NOMO-1 (cell line): ENCODE measurements around the gene TTI1.
A peak's percentile ranks its signal among the peaks of the same experiment; 100 is the strongest.

Source experiments
- DNase-seq, 2 experiments: peaks; one replicate each; lab custom pipeline; 2025; ENCODE audit not compliant: unreplicated experiment in 2 of 2; lab: John Stamatoyannopoulos, UW

Gene TTI1

GRCh38 chr20:38055294-38055693, 22.0 kb upstream of the TTI1 start:
- no peak for DNase-seq

DNA sequence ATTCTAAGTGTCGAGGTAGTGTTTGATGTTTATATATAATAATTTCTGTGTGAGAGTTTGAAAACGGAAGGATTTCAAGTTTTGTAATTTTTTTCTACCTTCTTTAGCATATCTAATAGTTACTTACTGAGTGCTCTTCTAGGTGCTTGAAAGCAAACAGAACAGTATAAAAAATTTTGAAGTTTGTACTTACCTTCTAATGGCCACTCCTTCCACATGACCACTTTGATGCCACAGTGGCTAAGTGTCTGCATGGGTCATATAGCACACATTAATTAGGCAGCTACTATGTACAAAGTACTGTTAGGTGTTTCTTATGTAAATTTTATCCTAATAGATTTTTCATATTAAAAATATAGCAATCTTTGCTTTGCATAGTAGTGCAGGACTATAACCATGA, 21.4 kb upstream of the TTI1 start:
- DNase-seq, result no peak

DNA sequence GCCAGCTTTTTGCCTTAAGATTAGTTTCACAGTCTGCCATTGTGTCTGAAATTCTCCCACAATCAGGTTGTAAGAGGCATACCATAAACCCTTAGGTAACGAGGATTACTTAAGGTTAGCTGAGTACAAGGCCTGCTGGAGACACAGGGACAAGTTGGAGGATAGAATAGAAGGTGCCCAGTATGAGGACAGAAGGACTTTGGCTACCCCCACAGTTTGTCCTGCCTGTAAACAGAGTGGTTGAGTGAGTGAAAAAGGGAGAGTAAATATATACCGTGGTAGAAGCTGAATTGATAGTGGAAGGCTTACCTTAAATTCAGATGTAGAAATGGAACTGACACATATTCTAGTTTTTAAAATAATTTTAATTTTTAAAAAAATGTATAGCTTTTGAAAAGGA, 19.6 kb upstream of the TTI1 start:
- no peak for DNase-seq

DNA sequence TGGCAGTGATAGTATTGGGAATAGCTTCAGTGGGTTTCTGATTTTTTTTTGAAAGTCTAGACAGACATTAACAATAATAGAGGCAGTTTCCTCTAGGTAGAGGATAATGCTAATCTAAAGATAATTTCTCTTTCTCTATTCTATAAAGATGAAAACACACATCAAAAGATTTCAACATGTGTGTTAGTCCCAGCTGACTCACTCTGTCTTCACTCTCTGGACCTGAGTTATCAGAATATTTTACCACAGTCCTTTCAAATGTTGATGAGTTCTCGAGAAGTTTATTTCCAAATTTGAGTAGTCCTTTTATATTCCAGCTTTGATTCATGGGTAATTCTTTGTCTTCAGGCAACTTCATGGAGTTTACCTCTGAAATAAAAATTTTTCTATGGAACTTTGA, 17.4 kb upstream of the TTI1 start:
- no peak for DNase-seq

- no peak for DNase-seq
Observed at GRCh38 chr20:38049800-38050199, 16.5 kb upstream of the TTI1 start.

DNA sequence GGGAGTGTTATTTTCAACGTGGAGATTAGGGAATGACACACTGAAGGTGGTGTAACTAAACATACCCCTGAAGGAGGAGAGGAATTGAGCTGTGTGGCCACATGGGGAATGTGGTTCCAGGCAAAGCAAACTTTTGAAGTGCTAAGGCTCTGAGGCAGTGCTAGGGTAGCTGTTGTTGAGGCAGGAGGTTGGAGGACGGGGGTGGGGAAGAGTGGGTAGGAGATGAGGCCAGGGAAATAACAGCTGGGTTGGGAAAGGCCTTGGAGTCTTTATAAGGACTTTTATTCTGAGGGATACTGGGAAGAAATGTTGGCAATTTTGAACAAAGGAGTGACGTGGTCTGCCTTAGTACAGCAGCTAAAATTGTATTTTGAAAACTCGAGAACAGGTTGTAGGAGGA, 13.3 kb upstream of the TTI1 start:
- no peak for DNase-seq

- DNase-seq, result no peak
Observed at GRCh38 chr20:38044685-38045084, 11.4 kb upstream of the TTI1 start.

- DNase-seq, result no peak
Observed at GRCh38 chr20:38043512-38044300, 10.4 kb upstream of the TTI1 start.

DNA sequence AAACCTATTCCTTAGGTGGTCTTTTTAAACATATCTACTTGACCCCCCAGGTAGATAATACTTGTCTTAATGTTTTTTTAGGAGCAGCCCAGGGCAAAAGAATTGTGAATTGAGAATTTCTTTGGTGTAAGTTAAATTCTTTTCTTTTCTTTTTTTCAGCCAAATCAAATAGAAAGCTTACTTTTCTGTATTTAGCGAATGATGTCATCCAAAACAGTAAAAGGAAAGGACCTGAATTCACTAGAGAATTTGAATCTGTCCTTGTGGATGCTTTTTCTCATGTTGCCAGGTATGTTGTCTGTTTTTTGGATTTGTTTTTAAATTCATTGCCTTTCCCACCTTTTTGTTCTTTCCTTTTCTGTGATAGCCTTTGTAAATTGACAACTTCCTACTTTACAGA, 7.0 kb upstream of the TTI1 start:
- no peak for DNase-seq

DNA sequence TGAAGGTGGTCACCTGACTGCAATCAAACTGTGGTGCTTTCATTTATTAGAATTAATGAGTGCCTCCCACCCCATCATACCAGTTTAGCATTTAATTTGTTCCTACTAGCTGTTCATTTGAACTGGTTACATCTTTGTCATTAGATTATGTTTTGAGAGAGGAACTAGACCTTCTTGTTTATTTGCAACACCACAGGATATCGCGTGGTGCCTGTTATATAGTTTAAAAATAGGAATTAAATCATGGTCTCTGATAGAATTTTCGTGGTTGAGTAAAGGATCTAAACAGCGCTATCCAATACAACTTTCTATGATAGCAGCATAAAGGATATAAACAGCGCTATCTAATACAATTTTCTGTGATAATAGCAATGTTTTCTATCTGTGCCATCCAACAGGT, 3.1 kb upstream of the TTI1 start:
- no peak for DNase-seq

DNA sequence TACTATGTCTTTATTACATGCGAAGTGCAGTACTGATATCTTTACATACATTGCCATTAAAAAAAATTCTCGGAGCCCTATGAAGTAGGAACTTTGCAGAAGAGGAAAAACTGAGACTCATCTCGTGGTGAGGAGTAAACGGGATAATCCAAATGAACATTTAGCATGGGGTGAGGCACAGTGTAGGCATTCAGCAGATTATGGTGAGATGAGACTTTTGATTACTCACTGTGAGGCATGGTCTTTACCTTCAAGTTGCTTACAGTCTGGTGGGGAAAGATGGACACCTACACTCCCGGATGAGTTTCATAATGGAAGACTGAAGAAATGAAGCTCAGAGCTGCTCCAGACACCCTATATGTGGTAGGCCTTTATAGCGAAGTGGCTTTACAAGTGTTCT, 1.7 kb upstream of the TTI1 start:
- no peak for DNase-seq

DNA sequence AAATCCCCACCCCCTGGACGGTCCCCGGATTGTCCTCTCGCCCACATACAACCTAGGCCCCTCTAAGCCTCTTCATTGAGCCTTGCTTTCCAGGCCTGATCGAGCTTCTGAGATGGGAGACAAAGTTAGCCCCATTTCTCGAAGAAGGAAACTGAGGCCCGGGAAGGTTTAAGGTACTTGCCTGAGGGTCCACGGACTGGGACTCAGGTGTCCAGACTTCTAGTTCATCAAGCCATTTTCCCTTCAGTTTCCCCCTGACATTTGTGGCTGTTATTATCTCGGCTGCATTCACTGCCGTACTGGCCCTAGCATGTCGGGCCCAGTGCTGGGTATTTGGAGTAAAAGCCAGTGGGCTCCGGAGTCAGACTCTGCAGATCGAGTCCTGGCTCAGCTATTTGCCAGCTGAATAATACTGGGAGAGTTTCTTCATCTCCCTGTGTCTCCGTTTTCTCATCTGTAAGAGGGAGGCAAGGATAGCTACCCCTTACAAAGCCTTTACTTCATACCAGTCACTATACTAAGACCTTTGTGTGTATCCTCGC, 923 bp upstream of the TTI1 start:
- DNase-seq, result peak in 1 of 2 experiments; percentile 8

- peak; percentile 70 to 74 for DNase-seq
Observed at GRCh38 chr20:38032585-38033329, 499 bp downstream of the TTI1 start.

GRCh38 chr20:38031957-38032356, 1.3 kb downstream of the TTI1 start:
- no peak for DNase-seq

DNA sequence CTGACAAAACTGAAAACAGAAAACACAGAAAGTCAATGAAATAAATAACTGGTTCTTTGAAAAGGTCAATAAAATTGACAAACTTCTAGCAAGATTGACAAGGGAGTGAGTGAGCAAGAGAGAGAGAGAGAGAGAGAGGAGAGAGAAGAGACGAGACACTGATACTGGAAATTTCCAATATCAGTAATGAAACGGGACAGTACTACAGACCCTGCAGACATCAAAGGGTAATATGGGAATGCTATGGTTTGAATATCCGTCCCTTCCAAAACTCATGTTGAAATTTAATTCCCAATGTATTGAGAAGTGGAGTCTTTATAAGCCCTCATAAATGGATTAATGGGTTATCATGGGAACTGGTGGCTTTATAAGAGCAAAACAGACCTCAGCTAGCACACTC, 3.8 kb downstream of the TTI1 start:
- no peak for DNase-seq

DNA sequence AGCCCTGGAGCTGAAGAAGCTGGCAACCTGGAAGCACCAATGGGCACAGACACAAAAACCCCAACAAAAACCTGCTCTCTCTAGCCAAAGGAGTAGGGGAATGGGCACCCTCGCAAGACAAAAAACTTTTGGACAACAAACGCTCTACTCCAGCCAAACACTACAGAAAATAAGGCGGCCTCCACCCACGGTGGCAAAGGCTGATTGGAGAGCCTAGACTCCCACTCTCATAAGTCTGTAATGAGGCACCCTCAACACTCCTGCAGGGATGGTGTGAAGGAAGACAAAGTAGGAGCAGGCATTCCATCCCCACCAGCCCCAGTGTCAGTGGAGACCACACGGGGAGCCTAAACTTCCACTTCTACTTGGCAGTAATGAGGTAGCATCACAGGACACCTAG, 8.8 kb downstream of the TTI1 start:
- no peak for DNase-seq

- DNase-seq, result no peak
Observed at GRCh38 chr20:38023181-38024001, 9.9 kb downstream of the TTI1 start.

DNA sequence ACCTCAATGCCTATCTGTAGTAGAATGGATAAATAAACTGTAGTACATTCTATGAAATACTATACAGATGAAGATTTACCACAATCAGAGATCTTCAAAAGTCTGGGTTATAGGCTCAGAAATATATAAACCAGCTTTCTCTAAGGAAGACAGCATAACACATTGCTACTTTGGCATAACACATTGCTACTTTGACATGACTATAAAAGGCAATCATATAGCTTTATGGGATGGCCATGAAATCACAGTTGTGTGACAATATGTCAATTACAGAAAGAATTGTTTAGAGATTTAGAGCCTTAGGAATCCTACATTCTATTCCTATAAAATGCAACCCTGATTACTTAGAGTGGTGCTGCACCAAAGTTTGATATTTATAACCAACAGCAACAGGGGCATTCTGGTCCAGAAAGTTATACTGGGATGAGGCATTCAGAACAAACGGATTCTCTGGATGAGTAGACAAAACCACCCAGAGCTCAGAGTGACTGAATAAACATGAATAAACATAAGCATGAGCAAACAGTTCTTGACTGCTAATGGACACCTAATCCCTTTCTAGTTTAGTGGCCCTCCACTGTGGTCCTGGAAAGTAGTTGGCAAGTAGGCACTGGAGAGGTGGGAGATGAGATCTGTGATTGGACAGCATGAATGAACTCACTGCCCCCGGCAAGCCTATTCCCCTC, 12.0 kb downstream of the TTI1 start:
- DNase-seq, result no peak

- no peak for DNase-seq
Observed at GRCh38 chr20:38018385-38018784, 14.9 kb downstream of the TTI1 start.

DNA sequence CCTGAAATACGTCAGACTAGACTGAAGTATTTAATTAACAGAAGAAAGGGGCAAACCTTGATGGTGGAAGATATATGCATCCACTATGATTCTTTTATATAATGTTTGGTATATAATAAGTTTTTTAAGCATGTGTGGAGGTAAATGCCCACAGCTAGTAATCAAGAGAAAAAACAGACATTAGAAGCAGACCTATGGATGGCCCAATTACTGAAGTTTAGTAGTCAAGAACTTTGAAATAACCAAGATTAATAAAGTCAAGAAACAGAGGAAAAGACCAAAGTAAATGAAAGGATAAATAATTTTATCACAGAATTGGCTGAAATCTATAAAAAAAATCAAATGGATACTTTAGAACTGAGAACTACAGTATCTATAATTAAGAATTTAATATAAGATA, 15.3 kb downstream of the TTI1 start:
- no peak for DNase-seq

GRCh38 chr20:38013887-38014286, 19.4 kb downstream of the TTI1 start:
- no peak for DNase-seq
